H1 (cell line): ENCODE results near the gene NFIX. TPM values are rescaled to one million over a fixed set of nuclear protein-coding genes. Genes with fewer than 3 reads are reported as not detected.

Experiments
- CTCF ChIA-PET: fragments of 300-600 bp; sonication (Branson Sonifier 250); formaldehyde crosslinking; loops from one replicate; lab custom pipeline; 2021; ENCODE audit not compliant: partially characterized antibody; lab: Charles Lee
- POLR2A ChIA-PET: fragments of 300-600 bp; sonication (Branson Sonifier 250); formaldehyde crosslinking; loops from one replicate; lab custom pipeline; 2021; ENCODE audit warnings: inconsistent platforms; ENCODE audit not compliant: partially characterized antibody; lab: Charles Lee
- DNase-seq, 2 experiments: peaks; one replicate each; pipeline versions ENCODE4 v3.0.0 to v3.0.0-alpha.2; 2010 to 2022; ENCODE audit warnings: low spot score in 2 of 2, low read depth in 1 of 2, mixed read lengths in 1 of 2
- FAIRE-seq: peaks from 2 replicates; lab custom pipeline; 2011; peaks lifted over from hg19 to GRCh38; lab: Jason Lieb, UNC
- H2AFZ ChIP-seq: 2 replicates; pipeline ENCODE4 v1.8.1; 2012; ENCODE audit warnings: low read length, inconsistent platforms
- H2AK5ac ChIP-seq: 2 replicates; pipeline ENCODE4 v1.6.1; 2013; ENCODE audit warnings: low read depth, low read length
- H2BK120ac ChIP-seq: replicated peaks from 2 replicates; pipeline ENCODE3; 2013; ENCODE audit warnings: low read depth, low read length, inconsistent platforms
- H2BK12ac ChIP-seq: 2 replicates; pipeline ENCODE4 v1.6.1; 2013; ENCODE audit warnings: low read depth, low read length
- H2BK15ac ChIP-seq: 2 replicates; pipeline ENCODE4 v1.6.1; 2013; ENCODE audit warnings: low read length
- H2BK20ac ChIP-seq: 2 replicates; pipeline ENCODE4 v1.6.1; 2013; ENCODE audit warnings: low read length
- H2BK5ac ChIP-seq: 2 replicates; pipeline ENCODE4 v1.6.1; 2013; ENCODE audit warnings: low read depth, low read length
- H3K14ac ChIP-seq: 2 replicates; pipeline ENCODE4 v1.6.1; 2013; ENCODE audit warnings: inconsistent platforms; ENCODE audit not compliant: insufficient read length
- H3K18ac ChIP-seq: 2 replicates; pipeline ENCODE4 v1.6.1; 2013; ENCODE audit warnings: low read length; ENCODE audit errors: extremely low read depth
- H3K23ac ChIP-seq: 2 replicates; pipeline ENCODE4 v1.6.1; 2013; ENCODE audit warnings: inconsistent platforms; ENCODE audit not compliant: insufficient read length
- H3K23me2 ChIP-seq: 2 replicates; pipeline ENCODE4 v1.6.1; 2013; ENCODE audit warnings: low read depth, low read length
- H3K27ac ChIP-seq: 2 replicates; pipeline ENCODE4 v1.6.1; 2011; ENCODE audit warnings: low read depth, low read length, inconsistent platforms
- H3K27me3 ChIP-seq, 4 experiments: replicated peaks in 1 of 4; 1 replicate in 1 of 4; 2 replicates in 3 of 4; pipeline versions ENCODE4 v1.6.1 to v1.8.1; 2011 to 2013; ENCODE audit warnings: low read length in 3 of 4, mild to moderate bottlenecking in 3 of 4, inconsistent platforms in 2 of 4, mixed read lengths in 2 of 4, moderate library complexity in 1 of 4; ENCODE audit not compliant: control insufficient read depth in 3 of 4, insufficient read depth in 3 of 4; ENCODE audit errors: extremely low read depth in 1 of 4
- H3K36me3 ChIP-seq, 4 experiments: 2 replicates each; pipeline versions ENCODE4 v1.6.1 to v1.8.1; 2011 to 2013; ENCODE audit warnings: mild to moderate bottlenecking in 4 of 4, low read length in 3 of 4, moderate library complexity in 2 of 4, control low read depth in 1 of 4, inconsistent platforms in 1 of 4; ENCODE audit not compliant: insufficient read depth in 4 of 4, control insufficient read depth in 2 of 4
- H3K4ac ChIP-seq: replicated peaks from 2 replicates; pipeline ENCODE3; 2013; ENCODE audit warnings: low read length, low read depth, mixed read lengths, inconsistent platforms; ENCODE audit not compliant: insufficient read length
- H3K4me1 ChIP-seq, 4 experiments: replicated peaks in 1 of 4; 1 replicate in 1 of 4; 2 replicates in 3 of 4; pipeline versions ENCODE4 v1.6.1 to v1.8.1; 2011 to 2013; ENCODE audit warnings: low read length in 3 of 4, inconsistent platforms in 2 of 4, mixed read lengths in 1 of 4; ENCODE audit not compliant: insufficient read depth in 4 of 4, control insufficient read depth in 3 of 4
- H3K4me2 ChIP-seq, 2 experiments: 2 replicates each; pipeline versions ENCODE4 v1.6.1 to v1.8.1; 2011 to 2013; ENCODE audit warnings: low read depth in 2 of 2, low read length in 2 of 2, control low read depth in 1 of 2, inconsistent platforms in 1 of 2, mild to moderate bottlenecking in 1 of 2; ENCODE audit not compliant: insufficient read depth in 1 of 2
- H3K4me3 ChIP-seq, 4 experiments: fragments of 200-600, 300-600 bp in 1 of 4; sonication (generic), shearing (Covaris generic), sonication (Bioruptor Twin) in 1 of 4; 2 replicates each; pipeline versions ENCODE4 v1.5.1 to v1.8.1; 2011 to 2016; ENCODE audit warnings: low read length in 4 of 4, low read depth in 3 of 4, control low read depth in 2 of 4, inconsistent platforms in 2 of 4, mild to moderate bottlenecking in 2 of 4, mixed read lengths in 1 of 4, moderate library complexity in 1 of 4; ENCODE audit not compliant: insufficient read depth in 2 of 4; ENCODE audit errors: extremely low read depth in 1 of 4
- H3K56ac ChIP-seq: replicated peaks from 2 replicates; pipeline ENCODE3; 2013; ENCODE audit warnings: low read depth, mild to moderate bottlenecking, mixed read lengths, low read length, inconsistent platforms; ENCODE audit not compliant: insufficient read length
- H3K79me1 ChIP-seq: 2 replicates; pipeline ENCODE4 v1.6.1; 2013; ENCODE audit warnings: low read depth, low read length, control low read depth
- H3K79me2 ChIP-seq, 2 experiments: 2 replicates each; pipeline versions ENCODE4 v1.6.1 to v1.8.1; 2012 to 2013; ENCODE audit warnings: low read length in 2 of 2, mild to moderate bottlenecking in 2 of 2, inconsistent platforms in 1 of 2; ENCODE audit not compliant: insufficient read depth in 2 of 2, control insufficient read depth in 1 of 2
- H3K9ac ChIP-seq, 4 experiments: replicated peaks in 1 of 4; 1 replicate in 1 of 4; 2 replicates in 3 of 4; pipeline versions ENCODE4 v1.6.1 to v1.8.1; 2011 to 2013; ENCODE audit warnings: low read depth in 3 of 4, low read length in 3 of 4, control low read depth in 2 of 4, mild to moderate bottlenecking in 2 of 4, moderate library complexity in 2 of 4, inconsistent platforms in 1 of 4; ENCODE audit errors: extremely low read depth in 1 of 4
- H3K9me3 ChIP-seq, 2 experiments: 2 replicates each; pipeline versions ENCODE4 v1.6.1 to v1.8.1; 2012 to 2013; ENCODE audit warnings: mild to moderate bottlenecking in 2 of 2, moderate library complexity in 2 of 2, control low read depth in 1 of 2, inconsistent platforms in 1 of 2, low read depth in 1 of 2, low read length in 1 of 2, mixed read lengths in 1 of 2; ENCODE audit not compliant: insufficient read depth in 2 of 2
- H4K20me1 ChIP-seq, 2 experiments: replicated peaks in 1 of 2; 2 replicates each; pipeline versions ENCODE3 to v1.8.1; 2011 to 2013; ENCODE audit warnings: inconsistent platforms in 2 of 2, low read length in 2 of 2, mild to moderate bottlenecking in 1 of 2; ENCODE audit not compliant: insufficient read depth in 2 of 2, control insufficient read depth in 1 of 2
- H4K5ac ChIP-seq: 2 replicates; pipeline ENCODE4 v1.6.1; 2013; ENCODE audit warnings: low read length, low read depth, mixed read lengths, inconsistent platforms; ENCODE audit not compliant: insufficient read length
- H4K8ac ChIP-seq: 2 replicates; pipeline ENCODE4 v1.8.0; 2013; ENCODE audit warnings: mild to moderate bottlenecking, moderate library complexity, low read length, inconsistent platforms; ENCODE audit not compliant: insufficient read depth; ENCODE audit errors: extremely low read depth
- H4K91ac ChIP-seq: replicated peaks from 2 replicates; pipeline ENCODE3; 2013; ENCODE audit warnings: low read length, mixed read lengths, inconsistent platforms; ENCODE audit not compliant: insufficient read length
- POLR2AphosphoS5 ChIP-seq: IDR thresholded peaks from 2 replicates; pipeline ENCODE4 v1.6.1; 2011; ENCODE audit warnings: low read depth, low read length
- TAF1 ChIP-seq: IDR thresholded peaks from 2 replicates; pipeline ENCODE4 v1.6.1; 2011; ENCODE audit warnings: mild to moderate bottlenecking, low read depth, low read length
- USF2 ChIP-seq: IDR thresholded peaks from 2 replicates; pipeline ENCODE4 v1.6.1; 2011; ENCODE audit warnings: low read length, improper control_type of control experiment
- WGBS, 2 experiments: shearing (Covaris generic) in 1 of 2; methylation state at CpG; one replicate each; pipeline versions ENCODE4 v1.1.6 to v1.1.7; 2013 to 2015; ENCODE audit warnings: low lambda C conversion rate in 2 of 2, mixed read lengths in 2 of 2, inconsistent platforms in 1 of 2, low coverage in 1 of 2, missing lambda C conversion rate in 1 of 2; ENCODE audit not compliant: insufficient replicate concordance in 2 of 2, insufficient coverage in 1 of 2, insufficient read length in 1 of 2; ENCODE audit errors: extremely low coverage in 1 of 2, missing lambda C conversion rate in 1 of 2; 5-methylcytosine and 5-hydroxymethylcytosine counted together
- polyA plus RNA-seq, 7 experiments: library from polyadenylated mRNA; depleted of rRNA in 3 of 7; stranded (reverse) in 5 of 7; unstranded in 2 of 7; fragments of >200 nt in 5 of 7; fragments of 200-250 nt in 2 of 7; gene quantifications; 1 replicate in 5 of 7; 2 replicates in 1 of 7; 4 replicates in 1 of 7; pipeline versions ENCODE4 v1.2.1 to v1.2.3, GENCODE V29; 2011 to 2013; ENCODE audit warnings: missing spikeins in 2 of 7, mixed read lengths in 2 of 7
- total RNA-seq: library from RNA; stranded (reverse); fragmentation: NEBNext Ultra II Directional; extraction: Animal tissue kit (Norgen Biotek cat#: 25700); gene quantifications from 2 replicates; pipeline ENCODE4 v1.2.1, GENCODE V29; 2021

The NFIX gene
- total and polyA plus RNA-seq, 2 of the 8 experiments (the other 6 are each of a cell fraction or from before 2014, with no cell fraction given): 0.03 to 0.20 TPM

GRCh38 chr19:13135068-13136062 lies 140.1 kb downstream of the NFIX start:
- Histone ChIP-seq H2BK15ac (no peak overlapping the region), H3K4me1 (peaks cover 0 to 8% (median 4%) of the 10 kb centered on the region in 4 experiments; a peak in 3 of 7 replicates), H3K4ac (no peak overlapping the region), H3K23ac (no peak overlapping the region), H3K9ac (no peak overlapping the region), H3K79me2 (peaks cover 7 to 44% of the 10 kb centered on the region in 2 experiments; a peak in 3 of 4 replicates), H3K14ac (no peak overlapping the region), H3K9me3 (no peaks in the 10 kb centered on the region), H4K91ac (no peak overlapping the region), H2AK5ac (no peak overlapping the region), H3K27me3 (no peaks in the 10 kb centered on the region), H3K18ac (no peak overlapping the region), H2AFZ (no peak overlapping the region), H3K56ac (no peak overlapping the region), H3K36me3 (peaks cover 7 to 58% (median 36%) of the 10 kb centered on the region in 4 experiments), H4K5ac (no peak overlapping the region), H3K27ac (no peak overlapping the region), H4K8ac (peak overlapping the region; percentile 78; the same call in 1 of the 2 replicates), H2BK12ac (no peak overlapping the region), H3K4me3 (no peak overlapping the region), H3K23me2 (no peaks in the 10 kb centered on the region; the same call in 1 of the 2 replicates), H4K20me1 (peaks cover 34 to 50% of the 10 kb centered on the region in 2 experiments), H3K4me2 (no peak overlapping the region), H2BK120ac (no peak overlapping the region), H3K79me1 (peaks cover 27% of the 10 kb centered on the region), H2BK20ac (no peak overlapping the region), H2BK5ac (no peak overlapping the region)
- FAIRE-seq (no peak), DNase-seq (no peak)
- no peak; the same call in 1 of the 2 replicates for TF ChIP-seq POLR2AphosphoS5
- no peak for TF ChIP-seq TAF1
- no peak for TF ChIP-seq USF2
- WGBS, 2 experiments: 94% methylated on average over 57 of the region's 60 CpGs; no CpG with 5 or more reads in 1 of the 2 experiments
- ChIA-PET POLR2A (interaction anchor here (0.9 to 14.8 kb wide), 6 partner anchors 7 to 30 kb away, joined by 3 to 228 read pairs (median 6); partner anchors contain the start of genes IER2, NACC1, STX10 and TRMT1), CTCF (interaction anchor here (1.0 to 2.1 kb wide), 4 partner anchors 14 to 60 kb away, joined by 3 to 7 read pairs (median 4); partner anchors contain the start of genes IER2 and STX10)
